Astrocyte (in vitro differentiated cells and primary cell): Measurements from ENCODE around the gene SARDH. TPM values are rescaled to one million over a fixed set of nuclear protein-coding genes. Genes with fewer than 3 reads are reported as not detected.

Experiments
- DNase-seq: peaks from one replicate; pipeline ENCODE4 v3.0.0-alpha.2; 2010; ENCODE audit warnings: low read depth
- FAIRE-seq: peaks from 2 replicates; lab custom pipeline; 2011; peaks lifted over from hg19 to GRCh38; lab: Jason Lieb, UNC
- H2AFZ ChIP-seq: 2 replicates; pipeline ENCODE4 v1.6.0; 2012; ENCODE audit warnings: low read depth, low read length, inconsistent platforms
- H3K27ac ChIP-seq: 2 replicates; pipeline ENCODE4 v1.5.1; 2011; ENCODE audit warnings: low read depth, low read length, inconsistent platforms
- H3K27me3 ChIP-seq: 2 replicates; pipeline ENCODE4 v1.6.0; 2011; ENCODE audit warnings: low read length, inconsistent platforms; ENCODE audit not compliant: insufficient read depth
- H3K36me3 ChIP-seq: 2 replicates; pipeline ENCODE4 v1.5.1; 2011; ENCODE audit warnings: low read length, inconsistent platforms; ENCODE audit not compliant: insufficient read depth
- H3K4me1 ChIP-seq: 2 replicates; pipeline ENCODE4 v1.5.1; 2011; ENCODE audit warnings: low read length, inconsistent platforms; ENCODE audit not compliant: insufficient read depth
- H3K4me2 ChIP-seq: 2 replicates; pipeline ENCODE4 v1.6.0; 2012; ENCODE audit warnings: low read length, inconsistent platforms
- H3K4me3 ChIP-seq: 2 replicates; pipeline ENCODE4 v1.5.1; 2011; ENCODE audit warnings: low read depth, mild to moderate bottlenecking, low read length, inconsistent platforms; ENCODE audit not compliant: insufficient read depth
- H3K79me2 ChIP-seq: 2 replicates; pipeline ENCODE4 v1.6.0; 2012; ENCODE audit warnings: mild to moderate bottlenecking, low read length, inconsistent platforms; ENCODE audit not compliant: insufficient read depth
- H3K9ac ChIP-seq: 2 replicates; pipeline ENCODE4 v1.6.0; 2012; ENCODE audit warnings: mild to moderate bottlenecking, low read length, inconsistent platforms
- H3K9me3 ChIP-seq: 2 replicates; pipeline ENCODE4 v1.5.1; 2012; ENCODE audit warnings: low read depth, mild to moderate bottlenecking, low read length, inconsistent platforms; ENCODE audit not compliant: insufficient read depth
- H4K20me1 ChIP-seq: 2 replicates; pipeline ENCODE4 v1.6.0; 2012; ENCODE audit warnings: low read length, inconsistent platforms; ENCODE audit not compliant: insufficient read depth
- H3K27ac Mint-ChIP-seq: one replicate; pipeline ENCODE4 v1.8.0; 2021; ENCODE audit warnings: mild to moderate bottlenecking, mixed read lengths; ENCODE audit not compliant: unreplicated experiment
- H3K27me3 Mint-ChIP-seq: one replicate; pipeline ENCODE4 v1.8.0; 2021; ENCODE audit warnings: low read depth, mixed read lengths; ENCODE audit not compliant: unreplicated experiment
- H3K36me3 Mint-ChIP-seq: one replicate; pipeline ENCODE4 v1.8.0; 2021; ENCODE audit warnings: low read depth, mixed read lengths; ENCODE audit not compliant: unreplicated experiment
- H3K4me1 Mint-ChIP-seq: one replicate; pipeline ENCODE4 v1.8.0; 2021; ENCODE audit warnings: low read depth, mixed read lengths; ENCODE audit not compliant: unreplicated experiment
- H3K4me3 Mint-ChIP-seq: one replicate; pipeline ENCODE4 v1.8.0; 2021; ENCODE audit warnings: mild to moderate bottlenecking, moderate library complexity, mixed read lengths; ENCODE audit not compliant: unreplicated experiment
- H3K9me3 Mint-ChIP-seq: one replicate; pipeline ENCODE4 v1.8.0; 2021; ENCODE audit warnings: mild to moderate bottlenecking, mixed read lengths; ENCODE audit not compliant: unreplicated experiment
- EZH2 ChIP-seq: IDR thresholded peaks from 2 replicates; pipeline ENCODE4 v1.6.1; 2012; ENCODE audit warnings: mild to moderate bottlenecking, low read length, inconsistent platforms; ENCODE audit not compliant: insufficient read depth
- total RNA-seq: library from RNA; stranded (reverse); gene quantifications from 2 replicates; pipeline ENCODE4 v1.2.1, GENCODE V29; 2021
- TF ChIP-seq, protein P1 (sequence below): IDR thresholded peaks from 2 replicates; pipeline ENCODE4 v1.5.1; 2011; ENCODE audit warnings: low read depth, mild to moderate bottlenecking, inconsistent platforms, low read length, moderate library complexity; ENCODE audit not compliant: insufficient read depth

Gene SARDH
- total RNA-seq, 1 donor from 2014 or later = 2.8 TPM

DNA sequence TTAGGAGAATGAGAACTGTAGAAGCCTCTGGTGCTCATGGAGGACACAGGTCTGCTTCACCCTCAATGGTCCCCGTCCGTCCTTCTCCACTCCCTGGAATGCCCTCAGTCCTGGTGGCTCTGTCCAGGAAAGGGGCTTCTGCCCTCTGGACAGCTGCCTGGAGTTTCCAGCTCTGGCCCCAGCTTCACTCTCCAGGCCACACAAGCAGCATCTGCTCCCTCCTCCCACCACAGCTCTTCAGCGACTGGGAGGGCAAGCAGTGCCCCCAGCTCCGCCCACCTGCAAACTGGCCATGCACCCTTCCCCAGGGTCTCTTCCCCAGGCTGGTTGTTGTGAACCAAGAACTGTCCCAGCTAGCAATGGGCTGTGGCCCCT, 4.7 kb downstream of the SARDH start:
- H4K20me1 ChIP-seq = no peaks in the 10 kb centered on the region
- no peak overlapping the region for H3K4me2 ChIP-seq
- H3K36me3 ChIP-seq = no peaks in the 10 kb centered on the region
- H3K27me3 ChIP-seq = peaks cover 10% of the 10 kb centered on the region
- Mint-ChIP-seq H3K36me3 (peaks cover 3% of the 10 kb centered on the region), H3K9me3 (no peaks in the 10 kb centered on the region), H3K27me3 (peaks cover 35% of the 10 kb centered on the region), H3K27ac (no peak overlapping the region), H3K4me1 (no peaks in the 10 kb centered on the region), H3K4me3 (no peak overlapping the region)
- H3K9ac ChIP-seq = no peak overlapping the region
- no peak overlapping the region for H2AFZ ChIP-seq
- TF ChIP-seq EZH2 = no peak
- TF ChIP-seq, protein P1, sequence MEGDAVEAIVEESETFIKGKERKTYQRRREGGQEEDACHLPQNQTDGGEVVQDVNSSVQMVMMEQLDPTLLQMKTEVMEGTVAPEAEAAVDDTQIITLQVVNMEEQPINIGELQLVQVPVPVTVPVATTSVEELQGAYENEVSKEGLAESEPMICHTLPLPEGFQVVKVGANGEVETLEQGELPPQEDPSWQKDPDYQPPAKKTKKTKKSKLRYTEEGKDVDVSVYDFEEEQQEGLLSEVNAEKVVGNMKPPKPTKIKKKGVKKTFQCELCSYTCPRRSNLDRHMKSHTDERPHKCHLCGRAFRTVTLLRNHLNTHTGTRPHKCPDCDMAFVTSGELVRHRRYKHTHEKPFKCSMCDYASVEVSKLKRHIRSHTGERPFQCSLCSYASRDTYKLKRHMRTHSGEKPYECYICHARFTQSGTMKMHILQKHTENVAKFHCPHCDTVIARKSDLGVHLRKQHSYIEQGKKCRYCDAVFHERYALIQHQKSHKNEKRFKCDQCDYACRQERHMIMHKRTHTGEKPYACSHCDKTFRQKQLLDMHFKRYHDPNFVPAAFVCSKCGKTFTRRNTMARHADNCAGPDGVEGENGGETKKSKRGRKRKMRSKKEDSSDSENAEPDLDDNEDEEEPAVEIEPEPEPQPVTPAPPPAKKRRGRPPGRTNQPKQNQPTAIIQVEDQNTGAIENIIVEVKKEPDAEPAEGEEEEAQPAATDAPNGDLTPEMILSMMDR = no peak
- no peaks in the 10 kb centered on the region for H3K9me3 ChIP-seq
- no peak overlapping the region for H3K4me3 ChIP-seq
- DNase-seq = no peak
- H3K79me2 ChIP-seq = no peaks in the 10 kb centered on the region
- peaks cover 9% of the 10 kb centered on the region for H3K4me1 ChIP-seq
- FAIRE-seq = no peak
- no peak overlapping the region for H3K27ac ChIP-seq

- Histone ChIP-seq H3K4me1 (peaks cover 5% of the 10 kb centered on the region), H3K27me3 (peaks cover 10% of the 10 kb centered on the region), H3K9ac (no peak overlapping the region), H3K4me3 (no peak overlapping the region), H3K4me2 (no peak overlapping the region), H3K79me2 (no peaks in the 10 kb centered on the region), H4K20me1 (no peaks in the 10 kb centered on the region), H3K9me3 (no peaks in the 10 kb centered on the region), H2AFZ (no peak overlapping the region), H3K36me3 (no peaks in the 10 kb centered on the region), H3K27ac (no peak overlapping the region)
- TF ChIP-seq, protein P1 = no peak
- TF ChIP-seq EZH2 = no peak
- Mint-ChIP-seq H3K36me3 (peaks cover 3% of the 10 kb centered on the region), H3K27me3 (peaks cover 38% of the 10 kb centered on the region), H3K27ac (no peak overlapping the region), H3K9me3 (no peaks in the 10 kb centered on the region), H3K4me3 (no peak overlapping the region), H3K4me1 (no peaks in the 10 kb centered on the region)
- FAIRE-seq = no peak
- DNase-seq = no peak
Observed at GRCh38 chr9:133732639-133733408, 5.3 kb downstream of the SARDH start.
